HL-60 (cell line): ENCODE measurements around the gene MSI2.

Experiments
- DNase-seq, 2 experiments: peaks; one replicate each; pipeline ENCODE4 v3.0.0-alpha.2; 2010 to 2020; ENCODE audit warnings: low read depth in 1 of 2, low spot score in 1 of 2
- H3K27ac ChIP-seq: fragments of 250-450 bp; sonication (Bioruptor Pico); replicated peaks from 2 replicates; pipeline ENCODE4 v1.5.1; 2020; ENCODE audit warnings: mild to moderate bottlenecking, moderate library complexity
- H3K27me3 ChIP-seq: fragments of 250-450 bp; sonication (Bioruptor Pico); 2 replicates; pipeline ENCODE4 v1.5.1; 2021; ENCODE audit warnings: mild to moderate bottlenecking, moderate library complexity; ENCODE audit not compliant: insufficient read depth, poor library complexity, severe bottlenecking
- H3K4me3 ChIP-seq: replicated peaks from 2 replicates; pipeline ENCODE4 v1.5.1; 2011; ENCODE audit warnings: mild to moderate bottlenecking, control low read depth, low read length; ENCODE audit not compliant: insufficient read depth
- GABPA ChIP-seq: IDR thresholded peaks from 2 replicates; pipeline ENCODE4 v1.6.1; 2012; ENCODE audit warnings: low read depth
- POLR2AphosphoS5 ChIP-seq: IDR thresholded peaks from 2 replicates; pipeline ENCODE4 v1.6.1; 2012; ENCODE audit warnings: low read depth
- REST ChIP-seq: IDR thresholded peaks from 2 replicates; pipeline ENCODE4 v1.6.1; 2012; ENCODE audit warnings: low read depth; ENCODE audit not compliant: insufficient replicate concordance
- SPI1 ChIP-seq: IDR thresholded peaks from 2 replicates; pipeline ENCODE4 v1.6.1; 2012; ENCODE audit warnings: low read depth, mild to moderate bottlenecking, borderline replicate concordance
- TF ChIP-seq, protein P1 (sequence below): IDR thresholded peaks from one replicate; pipeline ENCODE4 v1.5.1; 2011; ENCODE audit warnings: low read length, control low read depth, inconsistent platforms; ENCODE audit not compliant: insufficient read depth

MSI2 gene

DNA sequence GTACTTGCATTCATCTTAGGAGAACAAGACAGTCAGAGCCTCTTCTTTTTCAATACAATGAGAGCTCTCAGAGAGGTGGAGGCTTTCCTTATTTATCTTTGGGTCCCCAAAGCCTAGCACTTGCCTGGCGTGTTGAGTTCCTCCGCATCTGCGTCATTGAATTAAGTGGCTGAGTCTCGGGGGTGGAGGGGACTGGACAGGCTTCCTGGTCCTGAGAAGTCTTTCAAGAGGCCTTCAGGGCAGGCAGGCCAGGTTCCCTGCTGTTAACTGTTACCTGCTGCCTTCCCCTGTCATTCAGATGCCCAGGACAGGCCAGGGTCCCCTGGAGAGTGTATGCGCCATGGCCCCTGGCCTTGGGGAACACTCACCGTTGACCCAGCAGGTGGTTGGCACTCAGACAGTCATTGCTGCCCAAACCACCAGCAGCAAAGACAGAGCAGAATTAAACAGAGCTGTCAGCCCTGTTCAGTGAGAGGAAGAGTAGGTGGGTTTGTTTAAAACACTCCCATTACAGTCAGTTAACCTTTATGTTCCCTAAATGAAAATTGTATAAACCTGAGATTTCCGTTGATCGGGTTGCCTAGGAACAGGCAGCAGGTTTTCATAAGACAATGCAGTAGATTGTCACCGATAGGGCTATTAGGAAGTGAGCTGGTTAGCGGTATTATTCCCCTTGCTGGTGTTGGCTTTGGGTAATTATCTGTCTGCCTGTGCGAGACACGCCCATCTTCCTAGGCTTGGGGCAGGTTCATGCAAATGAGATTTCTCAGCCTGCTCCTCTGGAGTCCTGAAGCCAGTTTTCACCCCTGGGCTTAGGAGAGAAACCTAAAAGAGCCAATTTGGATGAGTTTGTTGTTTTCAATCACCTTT, 356.1 kb downstream of the MSI2 start:
- H3K27ac ChIP-seq: no peak overlapping the region
- TF ChIP-seq POLR2AphosphoS5: no peak
- TF ChIP-seq SPI1: no peak
- TF ChIP-seq GABPA: no peak
- TF ChIP-seq, protein P1, sequence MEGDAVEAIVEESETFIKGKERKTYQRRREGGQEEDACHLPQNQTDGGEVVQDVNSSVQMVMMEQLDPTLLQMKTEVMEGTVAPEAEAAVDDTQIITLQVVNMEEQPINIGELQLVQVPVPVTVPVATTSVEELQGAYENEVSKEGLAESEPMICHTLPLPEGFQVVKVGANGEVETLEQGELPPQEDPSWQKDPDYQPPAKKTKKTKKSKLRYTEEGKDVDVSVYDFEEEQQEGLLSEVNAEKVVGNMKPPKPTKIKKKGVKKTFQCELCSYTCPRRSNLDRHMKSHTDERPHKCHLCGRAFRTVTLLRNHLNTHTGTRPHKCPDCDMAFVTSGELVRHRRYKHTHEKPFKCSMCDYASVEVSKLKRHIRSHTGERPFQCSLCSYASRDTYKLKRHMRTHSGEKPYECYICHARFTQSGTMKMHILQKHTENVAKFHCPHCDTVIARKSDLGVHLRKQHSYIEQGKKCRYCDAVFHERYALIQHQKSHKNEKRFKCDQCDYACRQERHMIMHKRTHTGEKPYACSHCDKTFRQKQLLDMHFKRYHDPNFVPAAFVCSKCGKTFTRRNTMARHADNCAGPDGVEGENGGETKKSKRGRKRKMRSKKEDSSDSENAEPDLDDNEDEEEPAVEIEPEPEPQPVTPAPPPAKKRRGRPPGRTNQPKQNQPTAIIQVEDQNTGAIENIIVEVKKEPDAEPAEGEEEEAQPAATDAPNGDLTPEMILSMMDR: no peak
- TF ChIP-seq REST: no peak
- DNase-seq: no peak

GRCh38 chr17:57614742-57615141, 358.4 kb downstream of the MSI2 start:
- H3K4me3 ChIP-seq: no peak overlapping the region
- H3K27me3 ChIP-seq: no peaks in the 10 kb centered on the region
- H3K27ac ChIP-seq: no peak overlapping the region
- TF ChIP-seq GABPA (no peak), REST (no peak), POLR2AphosphoS5 (no peak), SPI1 (no peak)
- TF ChIP-seq, protein P1: no peak
- DNase-seq: no peak

More for the DNA sequence above, 356.1 kb downstream of the MSI2 start:
- Histone ChIP-seq H3K4me3 (no peak overlapping the region), H3K27me3 (no peaks in the 10 kb centered on the region)

- Histone ChIP-seq H3K27me3 (no peaks in the 10 kb centered on the region), H3K4me3 (no peak overlapping the region), H3K27ac (no peak overlapping the region)
- no peak for DNase-seq
- no peak for TF ChIP-seq REST
- no peak for TF ChIP-seq POLR2AphosphoS5
- no peak for TF ChIP-seq SPI1
- TF ChIP-seq GABPA: no peak
Measured at GRCh38 chr17:57615836-57616757, 359.8 kb downstream of the MSI2 start.
